ENCODE results near the gene GTF2IRD1.
A peak's percentile ranks its signal among the peaks of the same experiment; 100 is the strongest.
"Not testable (repeated sequence)": the region's sequence is repeated elsewhere in the genome, so short reads cannot be mapped to it uniquely, and the experiment has no call there.

Gene GTF2IRD1

GRCh38 chr7:74453322-74454011, at the start of gene GTF2IRD1:
Gene GTF2IRD1 (plus strand): TSS chr7:74453906. CDS start chr7:74508081, 54,175 bp downstream.
- DNase-seq (ENCODE audit: low read depth) = peak; percentile 27

- no peak for DNase-seq (ENCODE audit: low read depth)
Observed at GRCh38 chr7:74404388-74404700, 49.4 kb upstream of the GTF2IRD1 start.

GRCh38 chr7:74404741-74405140, 49.0 kb upstream of the GTF2IRD1 start:
- DNase-seq (ENCODE audit: low read depth) = no peak

GRCh38 chr7:74405191-74405898, 48.4 kb upstream of the GTF2IRD1 start:
- no peak for DNase-seq (ENCODE audit: low read depth)

GRCh38 chr7:74405899-74406512, 47.7 kb upstream of the GTF2IRD1 start:
- DNase-seq (ENCODE audit: low read depth) = no peak

GRCh38 chr7:74407958-74408357, 45.7 kb upstream of the GTF2IRD1 start:
- no peak for DNase-seq (ENCODE audit: low read depth)

- no peak for DNase-seq (ENCODE audit: low read depth)
Observed at GRCh38 chr7:74409571-74409970, 44.1 kb upstream of the GTF2IRD1 start.

GRCh38 chr7:74410772-74411171, 42.9 kb upstream of the GTF2IRD1 start:
- no peak for DNase-seq (ENCODE audit: low read depth)

GRCh38 chr7:74411571-74411970, 42.1 kb upstream of the GTF2IRD1 start:
- not testable (repeated sequence) for DNase-seq (ENCODE audit: low read depth)

- no peak for DNase-seq (ENCODE audit: low read depth)
Observed at GRCh38 chr7:74412056-74412455, 41.6 kb upstream of the GTF2IRD1 start.

GRCh38 chr7:74412603-74413002, 41.1 kb upstream of the GTF2IRD1 start:
- no peak for DNase-seq (ENCODE audit: low read depth)

- not testable (repeated sequence) for DNase-seq (ENCODE audit: low read depth)
Observed at GRCh38 chr7:74414595-74415333, 38.9 kb upstream of the GTF2IRD1 start.

- peak; percentile 49 for DNase-seq (ENCODE audit: low read depth)
Observed at GRCh38 chr7:74417419-74417971, 36.2 kb upstream of the GTF2IRD1 start.

- no peak for DNase-seq (ENCODE audit: low read depth)
Observed at GRCh38 chr7:74418076-74418475, 35.6 kb upstream of the GTF2IRD1 start.

- DNase-seq (ENCODE audit: low read depth) = no peak
Observed at GRCh38 chr7:74418538-74418937, 35.2 kb upstream of the GTF2IRD1 start.

GRCh38 chr7:74419232-74419631, 34.5 kb upstream of the GTF2IRD1 start:
- not testable (repeated sequence) for DNase-seq (ENCODE audit: low read depth)

GRCh38 chr7:74420006-74420405, 33.7 kb upstream of the GTF2IRD1 start:
- no peak for DNase-seq (ENCODE audit: low read depth)

GRCh38 chr7:74424291-74424880, 29.3 kb upstream of the GTF2IRD1 start:
- no peak for DNase-seq (ENCODE audit: low read depth)

- DNase-seq (ENCODE audit: low read depth) = no peak
Observed at GRCh38 chr7:74428023-74428422, 25.7 kb upstream of the GTF2IRD1 start.

- DNase-seq (ENCODE audit: low read depth) = no peak
Observed at GRCh38 chr7:74429153-74429747, 24.5 kb upstream of the GTF2IRD1 start.

- not testable (repeated sequence) for DNase-seq (ENCODE audit: low read depth)
Observed at GRCh38 chr7:74430409-74430808, 23.3 kb upstream of the GTF2IRD1 start.

Measured in activated T-cell treated with anti-CD3 and anti-CD28 coated beads for 1 hour (primary cell).